Islet of Langerhans (tissue), 1 donor: Measurements from ENCODE around the gene PSMG3.

Source experiments
- FAIRE-seq: peaks from one replicate; lab custom pipeline; 2011; peaks lifted over from hg19 to GRCh38; lab: Jason Lieb, UNC

PSMG3 gene

DNA sequence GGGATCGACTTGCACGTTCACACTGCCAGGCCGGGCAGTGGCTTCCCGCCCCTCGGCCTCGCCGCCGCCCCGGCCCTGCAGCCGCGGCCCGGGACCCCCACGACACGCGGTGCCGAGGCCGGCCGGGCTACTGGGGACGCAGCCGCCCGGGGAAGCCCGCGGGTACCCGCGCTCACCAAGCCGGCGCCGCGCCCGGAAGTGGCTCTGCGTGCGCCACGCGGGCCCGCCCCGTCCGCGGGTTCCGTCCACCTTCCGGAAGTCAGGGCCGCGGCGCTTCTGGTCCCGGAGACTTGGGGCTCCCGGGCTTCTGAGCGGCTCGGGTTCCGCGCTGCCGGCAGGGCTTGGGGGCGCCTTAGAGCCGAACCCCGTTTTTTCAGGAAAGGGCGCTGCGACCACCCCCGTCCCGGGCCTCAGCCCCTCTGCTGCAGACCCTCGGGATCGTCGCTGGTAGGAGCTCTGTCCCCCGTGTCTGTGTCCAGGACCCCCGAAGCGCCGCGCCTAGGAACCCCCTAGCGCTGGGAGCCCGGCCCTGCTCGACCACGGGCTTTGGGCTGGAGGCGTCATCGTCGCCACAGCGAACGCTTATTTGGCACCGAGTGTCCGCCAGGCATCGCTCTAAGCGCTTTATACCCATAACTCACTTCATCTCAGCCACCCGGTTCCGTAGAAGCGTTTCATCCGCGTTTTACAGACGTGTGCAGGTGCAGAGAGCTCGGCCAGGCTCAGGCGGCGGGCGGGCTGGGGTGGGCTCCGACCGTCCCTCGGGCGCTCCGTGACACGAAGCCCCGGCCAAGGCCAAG, at the start of gene PSMG3:
PSMG3 (minus strand) TSS at position 200 of the 800 bp plus-strand sequence. CDS start 693 bp downstream, outside the sequence.
- no peak for FAIRE-seq

DNA sequence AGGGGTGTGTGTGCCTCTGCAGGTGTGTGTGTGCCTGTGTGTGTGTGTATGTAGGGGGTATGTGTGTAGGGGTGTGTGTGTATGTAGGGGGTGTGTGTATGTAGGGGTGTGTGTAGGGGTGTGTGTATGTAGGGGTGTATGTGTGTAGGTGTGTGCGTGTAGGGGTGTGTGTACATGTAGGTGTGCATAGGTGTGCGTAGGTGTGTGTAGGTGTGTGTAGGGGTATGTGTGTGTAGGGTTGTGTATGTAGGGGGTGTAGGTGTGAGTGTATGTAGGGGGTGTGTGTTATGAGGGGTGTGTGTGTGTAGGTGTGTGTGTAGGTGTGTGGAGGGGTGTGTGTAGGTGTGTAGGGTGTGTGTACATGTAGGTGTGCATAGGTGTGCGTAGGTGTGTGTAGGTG, 48.6 kb upstream of the PSMG3 start:
- no peak for FAIRE-seq

DNA sequence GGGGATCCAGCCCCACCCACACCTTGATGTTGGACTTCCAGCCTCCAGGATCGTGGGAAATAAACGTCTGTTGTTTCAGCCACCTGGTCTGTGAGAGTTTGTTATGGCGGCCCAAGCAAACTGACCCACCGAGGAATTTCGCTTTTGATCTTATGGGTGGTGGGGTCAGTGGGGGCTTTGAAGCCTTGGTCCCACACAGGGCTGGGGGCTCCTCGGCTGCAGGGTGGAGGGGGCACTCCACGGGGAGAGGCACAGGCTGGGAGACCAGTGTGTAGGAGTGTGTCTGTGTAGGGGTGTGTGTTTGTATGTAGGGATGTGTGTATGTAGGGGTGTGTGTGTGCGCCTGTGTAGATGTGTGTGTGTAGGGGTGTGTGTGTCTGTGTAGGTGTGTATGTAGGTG, 48.1 kb upstream of the PSMG3 start:
- no peak for FAIRE-seq

GRCh38 chr7:1616741-1617140, 46.9 kb upstream of the PSMG3 start:
- no peak for FAIRE-seq

- FAIRE-seq, result no peak
Measured at GRCh38 chr7:1611708-1612241, 41.9 kb upstream of the PSMG3 start.

- no peak for FAIRE-seq
Measured at GRCh38 chr7:1610678-1611302, 41.0 kb upstream of the PSMG3 start.

DNA sequence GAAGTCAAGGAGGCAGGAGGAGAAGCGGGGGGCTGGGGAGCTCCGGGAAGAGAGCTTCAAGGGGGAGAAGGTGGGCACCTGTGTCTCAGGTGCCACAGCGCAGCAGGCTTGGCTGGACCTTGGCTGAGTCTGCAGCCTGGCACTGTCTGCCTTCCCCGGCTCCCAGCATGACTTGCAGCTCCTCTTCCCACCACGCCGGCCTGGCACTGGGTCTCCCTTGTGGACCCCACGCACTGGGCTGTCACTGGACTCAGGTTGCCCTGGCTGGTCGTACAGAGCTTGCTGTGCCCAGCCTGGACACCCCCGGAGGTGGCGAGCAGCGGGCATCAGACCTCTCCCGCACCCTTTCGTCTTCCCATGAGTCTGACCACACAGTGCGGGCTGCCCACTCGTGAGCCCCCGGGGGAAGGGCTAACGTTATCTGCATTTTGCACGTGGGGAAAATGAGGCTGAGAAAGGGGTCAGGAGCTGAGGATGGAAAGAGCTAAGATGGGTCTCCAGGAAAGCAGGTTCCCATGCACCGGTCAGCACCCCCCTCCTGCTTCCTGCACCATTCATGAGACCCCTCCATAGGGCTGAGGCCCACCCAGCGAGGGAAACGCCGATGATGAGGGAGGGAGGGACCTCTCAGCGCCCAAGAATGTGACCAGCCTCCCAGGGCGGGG, 40.3 kb upstream of the PSMG3 start:
- FAIRE-seq, result no peak

GRCh38 chr7:1609023-1609422, 39.2 kb upstream of the PSMG3 start:
- FAIRE-seq, result no peak

- no peak for FAIRE-seq
Measured at GRCh38 chr7:1608318-1608717, 38.5 kb upstream of the PSMG3 start.

DNA sequence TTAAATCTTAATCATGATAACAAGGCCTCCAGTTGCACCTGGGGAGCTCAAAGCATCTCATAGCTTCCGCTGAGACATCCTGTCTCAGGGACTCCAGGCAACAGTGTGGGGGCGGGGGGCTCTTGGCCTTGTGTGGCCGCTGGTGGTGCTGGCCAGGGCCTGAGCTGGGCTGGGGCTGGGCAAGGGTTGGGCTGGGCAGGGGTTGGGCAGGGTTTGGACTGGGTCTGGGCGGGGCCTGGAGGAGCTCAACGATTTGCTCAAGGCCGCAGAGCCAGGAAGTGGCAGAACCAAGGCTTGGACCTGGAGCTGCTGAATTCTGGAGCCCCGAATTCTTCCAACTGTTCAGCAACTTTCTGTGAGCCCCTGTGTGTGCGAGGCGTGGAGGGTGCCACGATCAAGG, 37.9 kb upstream of the PSMG3 start:
- no peak for FAIRE-seq

GRCh38 chr7:1607001-1607400, 37.2 kb upstream of the PSMG3 start:
- FAIRE-seq, result no peak

DNA sequence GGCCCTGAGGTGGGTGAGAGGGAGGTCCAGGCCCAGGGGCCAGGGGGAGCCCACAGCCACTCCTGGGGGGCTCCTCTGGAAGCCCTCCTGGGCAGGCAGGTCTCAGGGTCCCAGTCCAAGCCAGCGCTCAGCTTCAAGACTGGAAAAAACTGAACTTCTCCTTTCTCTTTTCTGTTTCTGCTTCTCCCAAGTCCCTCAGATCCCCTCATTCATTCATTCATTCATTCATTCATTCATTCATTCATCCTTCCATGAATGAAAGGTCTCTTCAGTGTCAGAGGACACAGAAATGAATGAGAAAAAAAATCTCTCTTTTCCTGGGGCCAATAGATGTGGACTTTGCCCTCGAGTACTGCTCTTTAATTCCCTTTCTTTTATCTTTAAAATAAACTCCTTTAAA, 34.6 kb upstream of the PSMG3 start:
- FAIRE-seq, result no peak

- no peak for FAIRE-seq
Measured at GRCh38 chr7:1603346-1604225, 33.8 kb upstream of the PSMG3 start.

DNA sequence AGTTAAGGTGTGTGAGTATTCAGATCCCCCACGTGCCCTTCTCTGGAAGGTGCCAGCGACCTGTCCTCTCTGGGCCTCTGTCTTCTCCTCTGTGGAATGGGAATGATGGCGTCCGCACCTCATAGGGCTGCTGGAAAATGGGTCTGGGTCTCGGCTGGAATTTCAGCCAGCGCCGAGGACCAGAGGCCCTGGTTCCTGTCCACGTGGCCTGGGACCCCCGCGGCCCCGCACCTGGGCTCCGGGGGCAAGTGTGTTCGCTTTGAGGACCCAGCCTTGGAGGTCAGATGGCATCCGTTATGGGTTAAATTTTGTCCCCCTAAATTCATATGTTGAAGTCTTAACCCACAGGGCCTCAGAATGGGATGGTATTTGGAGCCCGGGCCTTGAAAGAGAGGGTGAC, 32.6 kb upstream of the PSMG3 start:
- no peak for FAIRE-seq

DNA sequence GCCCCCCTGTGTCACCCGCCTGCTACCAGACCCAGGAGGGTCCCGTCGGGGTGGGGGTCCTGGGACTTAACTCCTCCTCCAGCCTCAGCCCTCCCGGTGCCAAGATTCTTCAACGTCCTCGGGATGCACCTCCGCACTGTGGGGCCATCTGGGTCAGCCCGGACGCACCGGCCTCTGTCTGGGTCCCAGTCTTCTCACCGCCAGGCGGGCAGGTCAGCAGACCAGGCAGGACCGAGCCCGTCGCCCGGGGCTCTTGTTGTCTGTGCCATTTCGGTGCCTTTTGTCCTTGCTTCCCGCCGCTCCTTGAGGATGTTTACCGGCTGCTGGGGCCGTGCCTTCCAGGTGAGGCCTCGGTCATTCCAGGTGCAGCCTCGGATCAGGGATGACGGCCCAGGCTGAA, 32.1 kb upstream of the PSMG3 start:
- no peak for FAIRE-seq

DNA sequence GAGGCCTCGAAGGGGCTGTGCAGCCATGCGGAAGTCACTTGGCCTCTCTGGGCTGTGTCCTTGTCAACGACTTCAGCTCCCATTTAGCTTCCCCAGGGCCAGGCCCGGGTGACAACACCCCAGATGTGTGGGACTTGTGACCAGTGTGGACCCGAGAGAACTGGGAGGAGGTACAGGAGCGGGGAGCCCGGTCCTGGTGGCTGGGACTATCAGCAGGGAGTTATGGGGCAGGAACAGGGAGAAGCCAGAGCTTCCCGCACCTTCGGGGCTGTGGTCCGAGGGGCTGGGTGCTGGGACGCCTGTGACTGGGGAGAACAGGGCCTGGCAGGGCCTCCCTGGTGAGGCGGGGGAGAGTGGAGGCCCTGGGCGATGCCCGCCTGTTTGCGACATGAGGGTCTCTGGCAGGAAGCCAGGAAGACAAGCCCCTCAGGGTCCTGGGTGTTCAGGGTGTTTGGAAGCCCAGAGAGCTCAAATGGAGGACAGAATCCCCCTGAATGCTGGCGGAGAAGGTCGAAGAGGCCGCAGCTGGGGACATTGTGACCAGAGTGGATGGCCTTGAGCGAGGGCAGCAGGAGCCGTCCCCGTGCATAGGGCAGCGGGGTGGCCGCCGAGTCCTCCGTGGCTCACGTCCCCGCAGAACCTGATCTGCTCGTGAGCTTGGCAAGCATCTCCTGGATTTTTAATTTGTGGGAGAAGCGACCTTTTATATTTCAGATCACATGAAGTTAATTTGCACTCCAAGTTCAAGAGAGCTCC, 30.0 kb upstream of the PSMG3 start:
- no peak for FAIRE-seq

- no peak for FAIRE-seq
Measured at GRCh38 chr7:1598961-1599639, 29.3 kb upstream of the PSMG3 start.

DNA sequence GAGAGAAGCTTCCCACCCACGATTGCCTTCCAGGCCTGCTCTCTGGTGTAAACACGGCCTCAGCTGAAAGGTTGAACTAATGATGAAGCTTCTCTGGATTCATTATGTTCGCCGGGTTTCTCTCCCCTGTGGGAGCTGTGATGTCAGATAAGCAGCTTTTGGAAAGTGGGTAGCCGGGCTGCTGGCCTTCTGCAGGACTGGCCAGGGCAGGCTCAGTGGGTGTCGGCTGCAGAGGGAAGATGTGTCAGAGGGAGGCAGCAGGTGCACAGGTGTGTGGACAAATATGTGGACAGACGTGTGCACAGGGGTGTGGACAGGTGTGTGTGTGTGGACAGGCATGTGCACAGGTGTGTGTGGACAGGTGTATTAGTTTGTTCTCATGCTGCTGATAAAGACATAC, 28.5 kb upstream of the PSMG3 start:
- FAIRE-seq, result no peak

DNA sequence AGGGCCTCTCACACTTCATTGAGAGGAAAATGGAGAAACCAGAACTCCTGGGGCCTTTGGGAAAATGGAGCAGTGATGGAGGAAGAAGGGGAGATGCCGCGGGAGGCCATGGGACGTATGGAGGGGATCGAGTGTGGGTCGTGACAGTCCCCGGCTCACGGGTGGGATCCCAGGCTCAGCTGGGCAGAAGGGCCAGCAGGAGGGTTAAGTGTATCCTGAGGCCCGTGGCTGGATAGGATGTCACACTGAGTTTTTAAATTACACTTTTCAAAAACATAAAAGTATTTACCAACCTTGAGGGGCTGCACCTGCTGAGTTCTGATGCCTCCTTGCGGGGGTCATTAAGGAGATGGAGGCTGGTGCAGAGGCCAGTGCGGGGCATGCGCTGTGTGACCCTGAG, 28.0 kb upstream of the PSMG3 start:
- no peak for FAIRE-seq

DNA sequence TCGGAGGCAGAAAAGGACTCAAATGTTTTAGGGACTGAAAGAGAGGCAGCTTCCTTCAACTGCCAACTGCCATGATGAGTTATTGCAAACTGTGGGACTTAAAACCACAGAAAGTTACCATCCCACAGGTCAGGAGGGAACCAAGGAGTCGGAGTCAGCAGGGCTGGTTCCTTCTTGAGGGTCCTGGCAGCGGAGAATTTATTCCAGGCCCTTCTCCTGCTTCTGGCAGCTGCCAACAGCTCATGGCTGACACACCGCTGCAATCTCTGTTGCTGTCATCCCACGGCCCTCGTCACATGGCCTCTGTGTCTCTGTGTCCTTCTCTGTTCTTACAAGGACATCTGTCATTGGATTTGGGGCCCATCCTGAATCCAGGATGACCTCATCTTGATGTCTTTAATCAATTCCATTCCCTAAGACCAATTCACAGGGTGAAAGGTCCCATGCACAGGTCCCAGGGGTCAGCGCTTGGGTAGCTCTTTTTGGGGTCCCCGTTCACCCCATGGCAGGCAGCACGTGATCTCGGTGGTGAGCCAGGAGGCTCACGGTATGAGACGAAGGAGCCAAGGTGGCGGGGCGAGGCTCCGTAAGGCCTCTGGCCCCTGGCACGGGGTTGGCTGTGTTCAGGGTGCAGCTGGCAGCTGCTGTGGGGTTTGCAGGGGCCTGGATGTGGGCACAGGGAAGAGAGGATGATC, 27.4 kb upstream of the PSMG3 start:
- FAIRE-seq, result no peak
